ENCODE measurements around the gene PSMB11. TPM values are rescaled to one million over a fixed set of nuclear protein-coding genes. Genes with fewer than 3 reads are reported as not detected.
A peak's percentile ranks its signal among the peaks of the same experiment; 100 is the strongest.

PSMB11 gene
- total RNA-seq, 1 donor from 2014 or later, result not detected

- intact Hi-C loops (cut with micrococcal nuclease), result loop anchor here (2.0 to 5.0 kb wide), 2 partner anchors 43 to 119 kb away; no protein-coding TSS in a partner anchor
- Mint-ChIP-seq H3K27me3 (no peaks in the 10 kb centered on the region), H3K4me1 (peaks cover 29% of the 10 kb centered on the region), H3K4me3 (peak overlapping the region; percentile 53), H3K36me3 (ENCODE audit: low read depth) (peaks cover 72% of the 10 kb centered on the region), H3K27ac (peak overlapping the region; percentile 44), H3K9me3 (no peaks in the 10 kb centered on the region)
- peak; percentile 58 for DNase-seq
Observed at GRCh38 chr14:23067847-23068788, 26.1 kb downstream of the PSMB11 start.

DNA sequence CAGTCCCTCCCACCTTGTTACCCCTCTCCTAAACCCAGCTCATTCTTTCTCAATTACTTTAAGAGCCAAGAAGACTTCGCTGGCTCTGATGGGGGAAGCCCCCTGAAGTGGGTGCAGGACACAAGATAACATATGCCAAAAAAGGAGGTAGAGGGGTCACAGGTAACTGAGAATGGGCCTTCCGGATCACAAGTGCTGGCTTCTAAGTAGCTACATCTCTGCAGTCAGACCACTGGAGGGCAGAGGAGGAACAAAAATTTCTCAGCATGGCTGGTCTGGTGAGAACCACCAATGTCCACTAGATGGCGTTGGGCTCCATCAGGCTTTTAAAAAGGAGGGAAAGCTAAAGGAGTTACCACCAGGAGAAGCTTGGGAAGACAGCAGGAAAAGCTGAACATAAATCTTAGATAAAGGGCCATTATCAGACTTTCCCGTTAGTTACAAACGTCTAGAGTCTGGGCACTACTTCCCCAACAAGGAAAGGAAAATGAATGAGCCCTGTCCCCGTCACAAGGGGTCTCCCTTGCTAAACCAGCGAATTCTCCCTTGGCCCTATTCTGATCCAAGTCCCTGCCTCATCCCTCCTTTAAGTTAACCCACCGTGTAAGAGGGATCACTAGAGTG, 26.9 kb downstream of the PSMB11 start:
- intact Hi-C loops (cut with micrococcal nuclease), result loop anchor here (2.0 to 5.0 kb wide), 2 partner anchors 42 to 118 kb away; no protein-coding TSS in a partner anchor
- H3K9me3 Mint-ChIP-seq, result no peaks in the 10 kb centered on the region
- peaks cover 65% of the 10 kb centered on the region for H3K36me3 Mint-ChIP-seq (ENCODE audit: low read depth)
- peak overlapping the region; percentile 53 for H3K4me3 Mint-ChIP-seq
- peak overlapping the region; percentile 44 for H3K27ac Mint-ChIP-seq
- H3K27me3 Mint-ChIP-seq, result no peaks in the 10 kb centered on the region
- DNase-seq, result peak; percentile 93
- H3K4me1 Mint-ChIP-seq, result peaks cover 28% of the 10 kb centered on the region

GRCh38 chr14:23069413-23069806, 27.4 kb downstream of the PSMB11 start:
- H3K27ac Mint-ChIP-seq, result no peak overlapping the region
- peaks cover 60% of the 10 kb centered on the region for H3K36me3 Mint-ChIP-seq (ENCODE audit: low read depth)
- intact Hi-C loops (cut with micrococcal nuclease), result loop anchor here (2.0 to 5.0 kb wide), 2 partner anchors 41 to 118 kb away; no protein-coding TSS in a partner anchor
- H3K27me3 Mint-ChIP-seq, result no peaks in the 10 kb centered on the region
- no peak overlapping the region for H3K4me3 Mint-ChIP-seq
- H3K4me1 Mint-ChIP-seq, result peaks cover 28% of the 10 kb centered on the region
- DNase-seq, result no peak
- no peaks in the 10 kb centered on the region for H3K9me3 Mint-ChIP-seq

- Mint-ChIP-seq H3K27ac (peak overlapping the region; percentile 90), H3K36me3 (ENCODE audit: low read depth) (peaks cover 55% of the 10 kb centered on the region), H3K4me1 (peaks cover 28% of the 10 kb centered on the region), H3K27me3 (no peaks in the 10 kb centered on the region), H3K9me3 (no peaks in the 10 kb centered on the region), H3K4me3 (peak overlapping the region; percentile 98)
- DNase-seq, result peak; percentile 58
- intact Hi-C loops (cut with micrococcal nuclease), result loop anchor here (1.0 kb wide), 1 partner anchor 25 kb away; the partner anchor contains the start of genes ACIN1 and C14orf119
Observed at GRCh38 chr14:23070262-23071129, 28.5 kb downstream of the PSMB11 start.

- no peaks in the 10 kb centered on the region for H3K9me3 Mint-ChIP-seq
- DNase-seq, result peak; percentile 94
- peak overlapping the region; percentile 98 for H3K4me3 Mint-ChIP-seq
- peaks cover 52% of the 10 kb centered on the region for H3K36me3 Mint-ChIP-seq (ENCODE audit: low read depth)
- H3K4me1 Mint-ChIP-seq, result peaks cover 23% of the 10 kb centered on the region
- no peaks in the 10 kb centered on the region for H3K27me3 Mint-ChIP-seq
- peak overlapping the region; percentile 90 for H3K27ac Mint-ChIP-seq
- intact Hi-C loops (cut with micrococcal nuclease), result loop anchor here (1.0 kb wide), 1 partner anchor 24 kb away; the partner anchor contains the start of genes ACIN1 and C14orf119
Observed at GRCh38 chr14:23071244-23071920, 29.4 kb downstream of the PSMB11 start.

DNA sequence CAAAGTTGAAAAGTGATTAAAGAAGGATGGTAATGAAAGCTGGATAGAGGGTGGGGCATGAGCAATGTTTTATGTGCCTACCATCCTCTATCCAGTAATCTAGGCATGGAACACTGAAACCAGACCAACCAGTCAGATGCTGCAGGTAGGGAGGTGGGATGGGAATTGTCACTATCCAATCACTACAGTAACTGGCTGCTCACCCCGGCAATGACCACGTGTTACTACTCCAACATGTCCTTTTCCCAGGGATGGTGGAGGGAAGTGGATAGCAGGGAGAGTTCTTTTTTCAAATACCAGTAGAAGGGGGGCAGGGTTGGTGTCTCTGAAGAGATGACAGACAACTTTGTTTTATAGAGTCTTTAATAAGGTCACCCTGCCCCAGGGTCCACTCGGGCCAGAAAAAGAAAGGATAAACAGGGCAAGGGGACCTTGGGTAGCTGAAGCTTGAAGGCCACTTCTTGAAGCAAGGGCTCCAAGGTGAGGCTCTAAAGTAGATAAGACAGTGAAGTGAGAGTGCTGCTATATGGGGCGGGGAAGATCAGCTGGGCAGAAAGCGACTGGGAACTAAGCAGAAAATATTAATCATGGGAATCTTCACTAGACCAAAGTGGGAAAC, 30.0 kb downstream of the PSMB11 start:
- peaks cover 23% of the 10 kb centered on the region for H3K4me1 Mint-ChIP-seq
- no peaks in the 10 kb centered on the region for H3K9me3 Mint-ChIP-seq
- H3K36me3 Mint-ChIP-seq (ENCODE audit: low read depth), result peaks cover 52% of the 10 kb centered on the region
- intact Hi-C loops (cut with micrococcal nuclease), result loop anchor here (1.0 kb wide), 1 partner anchor 23 kb away; the partner anchor contains the start of genes ACIN1 and C14orf119
- H3K27ac Mint-ChIP-seq, result peak overlapping the region; percentile 90
- peak; percentile 56 for DNase-seq
- H3K4me3 Mint-ChIP-seq, result peak overlapping the region; percentile 98
- H3K27me3 Mint-ChIP-seq, result no peaks in the 10 kb centered on the region

DNA sequence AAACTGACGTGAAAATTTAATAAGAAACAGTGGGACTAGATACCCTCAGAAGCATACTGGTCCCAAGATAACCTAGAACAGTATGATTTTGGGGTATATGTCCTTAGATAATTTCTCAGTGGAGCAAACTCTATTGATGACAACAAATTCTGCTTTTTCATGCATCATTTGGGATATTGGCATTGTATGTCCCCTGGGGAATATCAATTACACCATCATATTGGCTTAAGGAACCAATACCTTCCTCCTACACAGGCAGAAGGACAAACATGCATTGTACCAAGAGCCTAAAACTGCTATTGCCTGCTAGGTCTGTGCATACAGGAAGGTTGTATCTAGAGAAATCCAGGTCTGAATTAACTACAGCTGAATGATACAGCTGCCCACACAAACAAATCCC, 32.9 kb downstream of the PSMB11 start:
- Mint-ChIP-seq H3K36me3 (ENCODE audit: low read depth) (peaks cover 63% of the 10 kb centered on the region), H3K27me3 (no peaks in the 10 kb centered on the region), H3K27ac (no peak overlapping the region), H3K4me3 (no peak overlapping the region), H3K4me1 (peaks cover 19% of the 10 kb centered on the region), H3K9me3 (no peaks in the 10 kb centered on the region)
- intact Hi-C loops (cut with micrococcal nuclease), result no loop called here
- DNase-seq, result no peak

GRCh38 chr14:23076785-23077408, 34.9 kb downstream of the PSMB11 start:
- Mint-ChIP-seq H3K4me1 (peaks cover 5% of the 10 kb centered on the region), H3K9me3 (no peaks in the 10 kb centered on the region), H3K36me3 (ENCODE audit: low read depth) (peaks cover 68% of the 10 kb centered on the region), H3K27me3 (no peaks in the 10 kb centered on the region), H3K27ac (no peak overlapping the region), H3K4me3 (no peak overlapping the region)
- peak; percentile 81 for DNase-seq
- intact Hi-C loops (cut with micrococcal nuclease), result loop anchor here (2.0 kb wide), 1 partner anchor 32 kb away; no protein-coding TSS in a partner anchor

DNA sequence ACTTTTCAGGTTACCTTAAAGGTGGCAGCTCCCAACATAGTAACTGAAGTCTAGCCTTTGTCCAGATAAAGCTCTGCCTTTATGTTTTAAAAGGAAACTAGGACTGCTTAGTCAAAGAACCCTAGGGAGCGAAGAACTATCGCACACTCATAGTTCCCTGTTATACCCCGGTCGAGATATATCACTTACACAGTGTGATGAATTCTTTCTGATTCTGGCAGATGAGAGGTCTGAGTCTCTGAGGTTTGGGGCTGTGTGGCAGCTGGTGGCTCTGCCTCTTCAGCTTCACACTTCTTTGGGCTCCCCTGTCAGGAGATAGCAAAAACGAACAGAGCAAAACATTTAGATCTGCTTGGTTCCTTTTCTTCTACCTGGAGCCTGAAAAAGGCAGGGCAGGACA, 36.0 kb downstream of the PSMB11 start:
- Mint-ChIP-seq H3K9me3 (no peaks in the 10 kb centered on the region), H3K36me3 (ENCODE audit: low read depth) (peaks cover 61% of the 10 kb centered on the region), H3K4me1 (no peaks in the 10 kb centered on the region), H3K4me3 (no peak overlapping the region), H3K27me3 (no peaks in the 10 kb centered on the region), H3K27ac (no peak overlapping the region)
- intact Hi-C loops (cut with micrococcal nuclease), result loop anchor here (2.0 kb wide), 1 partner anchor 31 kb away; no protein-coding TSS in a partner anchor
- DNase-seq, result no peak

- no peak overlapping the region for H3K27ac Mint-ChIP-seq
- DNase-seq, result no peak
- peaks cover 65% of the 10 kb centered on the region for H3K36me3 Mint-ChIP-seq (ENCODE audit: low read depth)
- no peaks in the 10 kb centered on the region for H3K4me1 Mint-ChIP-seq
- intact Hi-C loops (cut with micrococcal nuclease), result no loop called here
- no peaks in the 10 kb centered on the region for H3K27me3 Mint-ChIP-seq
- H3K9me3 Mint-ChIP-seq, result no peaks in the 10 kb centered on the region
- H3K4me3 Mint-ChIP-seq, result no peak overlapping the region
Observed at GRCh38 chr14:23078692-23079116, 36.7 kb downstream of the PSMB11 start.

DNA sequence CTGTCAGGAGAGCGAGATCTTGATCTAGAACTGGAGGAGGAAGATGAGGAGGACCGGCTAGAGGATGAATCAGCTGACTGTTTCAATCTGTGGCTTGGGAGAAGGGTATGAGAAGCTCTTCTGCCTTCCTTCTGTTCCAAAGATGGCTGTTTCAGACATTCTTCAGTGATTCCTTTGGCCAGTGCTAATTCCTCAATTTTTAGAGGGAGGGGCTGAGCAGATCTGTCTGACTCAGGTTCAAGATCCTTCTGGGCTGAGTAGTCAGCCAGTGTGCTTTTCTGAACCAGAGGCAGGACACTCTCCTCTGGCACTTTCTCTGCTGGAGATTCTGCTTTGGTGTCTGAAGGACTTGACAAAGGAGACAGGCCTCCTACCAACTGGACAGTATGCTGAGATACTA, 37.7 kb downstream of the PSMB11 start:
- Mint-ChIP-seq H3K4me1 (no peaks in the 10 kb centered on the region), H3K36me3 (ENCODE audit: low read depth) (peaks cover 66% of the 10 kb centered on the region), H3K27ac (peak overlapping the region; percentile 5), H3K4me3 (no peak overlapping the region), H3K27me3 (no peaks in the 10 kb centered on the region), H3K9me3 (no peaks in the 10 kb centered on the region)
- intact Hi-C loops (cut with micrococcal nuclease), result no loop called here
- DNase-seq, result no peak

DNA sequence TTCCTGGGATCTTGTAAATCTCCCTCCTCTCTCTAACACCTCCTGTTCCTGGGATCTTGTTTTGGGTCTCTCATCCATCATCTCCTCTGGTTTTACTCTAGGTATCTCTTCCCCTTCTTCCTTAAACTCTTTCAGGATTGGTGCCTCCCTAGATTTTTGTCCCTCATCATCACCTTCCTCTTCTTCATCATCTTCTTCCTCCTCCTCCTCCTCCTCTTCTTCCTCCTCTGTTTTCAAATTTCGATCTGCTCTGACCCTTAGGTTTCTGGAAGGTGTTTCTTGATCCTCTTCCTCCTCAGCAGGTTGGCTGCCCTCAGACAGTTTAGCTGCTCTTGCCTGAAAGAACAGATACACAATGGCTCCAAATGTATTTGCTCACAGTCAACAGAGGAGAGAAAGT, 38.5 kb downstream of the PSMB11 start:
- Mint-ChIP-seq H3K9me3 (no peaks in the 10 kb centered on the region), H3K4me3 (no peak overlapping the region), H3K27ac (peak overlapping the region; percentile 4), H3K27me3 (no peaks in the 10 kb centered on the region), H3K4me1 (peaks cover 2% of the 10 kb centered on the region), H3K36me3 (ENCODE audit: low read depth) (peaks cover 70% of the 10 kb centered on the region)
- DNase-seq, result no peak
- intact Hi-C loops (cut with micrococcal nuclease), result no loop called here
